HCT116 (cell line): ENCODE data around the gene TAF6. TPM values are rescaled to one million over a fixed set of nuclear protein-coding genes. Genes with fewer than 3 reads are reported as not detected.

Source experiments
- ATAC-seq: fragments of 200-7000 bp; cut with Tn5 transposase; 2 replicates; pipeline ENCODE4 v1.9.1; 2020; ENCODE audit warnings: mild to moderate bottlenecking, moderate library complexity
- BruUV-seq: library from RNA; stranded (reverse); fragments of 400-500 nt; replicated peaks from 2 replicates; lab custom pipeline; 2021; lab: Mats Ljungman, UMichigan
- CTCF ChIA-PET: fragments of 300-600 bp; sonication (Branson Sonifier 250); formaldehyde crosslinking; loops from one replicate; lab custom pipeline; 2021; ENCODE audit warnings: antibody characterized with exemption; lab: Charles Lee
- POLR2A ChIA-PET: fragments of 300-600, 350-600 bp; sonication (Branson Sonifier 250); formaldehyde crosslinking; loops from one replicate; lab custom pipeline; 2021; ENCODE audit warnings: antibody characterized with exemption; lab: Charles Lee
- RAD21 ChIA-PET, 2 experiments: fragments of 300-600 bp; sonication (Branson Sonifier 250); formaldehyde crosslinking; loops; one replicate each; lab custom pipeline; 2023; ENCODE audit warnings: low total read pairs in 2 of 2; ENCODE audit not compliant: uncharacterized antibody in 2 of 2, unreplicated experiment in 2 of 2, low non-redundant PET in 1 of 2; lab: Charles Lee
- DNase-seq: peaks from one replicate; pipeline ENCODE4 v3.0.0-alpha.2; 2010; ENCODE audit warnings: low read depth, low spot score
- H2AFZ ChIP-seq: fragments of 200-600 bp; shearing (Covaris generic), sonication (generic); 2 replicates; pipeline ENCODE4 v1.6.1; 2017; ENCODE audit warnings: low read depth, mixed run types, mixed read lengths, antibody characterized with exemption, low read length; ENCODE audit not compliant: poor library complexity, severe bottlenecking
- H3K27ac ChIP-seq: 2 replicates; pipeline ENCODE4 v1.5.1; 2012; ENCODE audit warnings: low read depth, low read length
- H3K27me3 ChIP-seq: fragments of 200-600 bp; sonication (generic); 2 replicates; pipeline ENCODE4 v1.6.1; 2016; ENCODE audit warnings: mixed run types, low read length, mixed read lengths; ENCODE audit not compliant: insufficient read depth
- H3K36me3 ChIP-seq, 2 experiments: fragments of 200-500 bp in 1 of 2; fragments of 200-600 bp in 1 of 2; sonication (Bioruptor generic) in 1 of 2; sonication (generic) in 1 of 2; 2 replicates each; pipeline versions ENCODE4 v1.5.1 to v1.6.1; 2014 to 2016; ENCODE audit warnings: low read length in 2 of 2, inconsistent platforms in 1 of 2, mixed read lengths in 1 of 2, mixed run types in 1 of 2; ENCODE audit not compliant: insufficient read depth in 2 of 2, control insufficient read depth in 1 of 2
- H3K4me1 ChIP-seq, 2 experiments: fragments of 200-600 bp in 1 of 2; sonication (generic) in 1 of 2; 2 replicates each; pipeline versions ENCODE4 v1.5.1 to v1.6.1; 2012 to 2017; ENCODE audit warnings: low read length in 2 of 2, inconsistent platforms in 1 of 2, mild to moderate bottlenecking in 1 of 2, mixed read lengths in 1 of 2, mixed run types in 1 of 2, moderate library complexity in 1 of 2; ENCODE audit not compliant: insufficient read depth in 2 of 2, control insufficient read depth in 1 of 2
- H3K4me2 ChIP-seq: fragments of 200-600 bp; sonication (generic); 2 replicates; pipeline ENCODE4 v1.6.1; 2017; ENCODE audit warnings: mixed run types, low read length, mixed read lengths
- H3K4me3 ChIP-seq, 2 experiments: fragments of 200-600 bp in 1 of 2; sonication (generic) in 1 of 2; replicated peaks in 1 of 2; 2 replicates each; pipeline ENCODE4 v1.5.1; 2011 to 2016; ENCODE audit warnings: low read length in 2 of 2, control low read depth in 1 of 2, low read depth in 1 of 2, mild to moderate bottlenecking in 1 of 2, mixed read lengths in 1 of 2, mixed run types in 1 of 2
- H3K79me2 ChIP-seq: fragments of 200-600 bp; sonication (generic); 2 replicates; pipeline ENCODE4 v1.6.1; 2017; ENCODE audit warnings: mild to moderate bottlenecking, mixed run types, low read length, moderate library complexity, mixed read lengths; ENCODE audit not compliant: insufficient read depth
- H3K9ac ChIP-seq: fragments of 200-600 bp; sonication (generic); 2 replicates; pipeline ENCODE4 v1.6.1; 2016; ENCODE audit warnings: low read length, mixed read lengths
- H3K9me2 ChIP-seq: fragments of 200-600 bp; sonication (generic), shearing (Covaris generic); 2 replicates; pipeline ENCODE4 v1.6.1; 2017; ENCODE audit warnings: mixed run types, mild to moderate bottlenecking, moderate library complexity; ENCODE audit not compliant: insufficient read depth
- H3K9me3 ChIP-seq, 2 experiments: fragments of 200-500 bp in 1 of 2; fragments of 200-600 bp in 1 of 2; sonication (Bioruptor generic) in 1 of 2; sonication (generic) in 1 of 2; 2 replicates each; pipeline ENCODE4 v1.6.1; 2014 to 2017; ENCODE audit warnings: low read length in 2 of 2, mixed read lengths in 2 of 2, inconsistent platforms in 1 of 2, low read depth in 1 of 2, mild to moderate bottlenecking in 1 of 2, mixed run types in 1 of 2, moderate library complexity in 1 of 2; ENCODE audit not compliant: control insufficient read depth in 1 of 2, insufficient read depth in 1 of 2
- H4K20me1 ChIP-seq: fragments of 200-600 bp; sonication (generic), shearing (Covaris generic); 2 replicates; pipeline ENCODE4 v1.6.1; 2017; ENCODE audit warnings: mixed run types, mild to moderate bottlenecking, moderate library complexity; ENCODE audit not compliant: insufficient read depth
- ATF3 ChIP-seq: IDR thresholded peaks from 2 replicates; pipeline ENCODE4 v1.6.1; 2012
- CBX3 ChIP-seq: IDR thresholded peaks from 2 replicates; pipeline ENCODE4 v1.6.1; 2012; ENCODE audit warnings: low read depth
- CTCF ChIP-seq, 3 experiments: fragments of 200-600 bp in 1 of 3; sonication (generic) in 1 of 3; IDR thresholded peaks in 2 of 3; conservative IDR thresholded peaks in 1 of 3; 2 replicates each; pipeline ENCODE4 v1.5.1; 2012 to 2017; ENCODE audit warnings: low read depth in 2 of 3, low read length in 2 of 3, antibody characterized with exemption in 1 of 3, borderline replicate concordance in 1 of 3, control low read depth in 1 of 3, mild to moderate bottlenecking in 1 of 3, mixed read lengths in 1 of 3, mixed run types in 1 of 3, moderate library complexity in 1 of 3; ENCODE audit not compliant: insufficient read depth in 1 of 3
- EGR1 ChIP-seq: IDR thresholded peaks from 2 replicates; pipeline ENCODE4 v1.6.1; 2012; ENCODE audit warnings: low read depth
- ELF1 ChIP-seq: IDR thresholded peaks from 2 replicates; pipeline ENCODE4 v1.6.1; 2012; ENCODE audit warnings: low read depth, borderline replicate concordance
- REST ChIP-seq: IDR thresholded peaks from 2 replicates; pipeline ENCODE4 v1.6.1; 2012; ENCODE audit warnings: low read depth
- ZBTB33 ChIP-seq: IDR thresholded peaks from 2 replicates; pipeline ENCODE4 v1.6.1; 2011; ENCODE audit warnings: mild to moderate bottlenecking, low read length, moderate library complexity; ENCODE audit not compliant: insufficient replicate concordance; ENCODE audit errors: extremely low read depth
- ZFX ChIP-seq: fragments of 450-650 bp; IDR thresholded peaks from 2 replicates; pipeline ENCODE4 v1.6.1; 2017
- intact Hi-C: fragments of 100-400 bp; cut with micrococcal nuclease; formaldehyde crosslinking; loops from 2 replicates; pipeline ENCODE4 v1.10.0; 2022
- total RNA-seq: library from RNA; stranded (reverse); gene quantifications from one replicate; pipeline ENCODE4 v1.2.1, GENCODE V29; 2021; ENCODE audit not compliant: unreplicated experiment

Gene TAF6
- total RNA-seq, 1 experiment from 2014 or later = 67.4 TPM

GRCh38 chr7:100128637-100128963 lies 9.4 kb upstream of the TAF6 start:
- H4K20me1 ChIP-seq = no peaks in the 10 kb centered on the region
- no peaks in the 10 kb centered on the region for H3K9me2 ChIP-seq
- ChIA-PET RAD21 (no interaction called here), CTCF (no interaction called here), POLR2A (interaction anchor here (0.9 to 1.4 kb wide), 3 partner anchors 20 to 209 kb away, joined by 3 to 4 read pairs (median 3); partner anchors contain the start of genes LAMTOR4 and TRIM4)
- TF ChIP-seq ELF1 (no peak), ZBTB33 (no peak), CBX3 (no peak), ZFX (no peak), CTCF (IDR thresholded peaks at IDR 0.05 in 2 of 3, conservative IDR thresholded peaks at IDR 0.05 in 1 of 3; ENCODE audit: borderline replicate concordance in 1 of 3, insufficient read depth in 1 of 3, low read depth in 2 of 3, low read length in 2 of 3) (no peak), ATF3 (no peak), EGR1 (no peak), REST (no peak)
- intact Hi-C loops = no loop called here
- ATAC-seq = no peak
- no peaks in the 10 kb centered on the region for H3K27me3 ChIP-seq
- no peak overlapping the region for H3K9ac ChIP-seq
- TSS peak; percentile 19 for BruUV-seq
- H3K79me2 ChIP-seq = peaks cover 9% of the 10 kb centered on the region; the same call in 1 of the 2 replicates
- H3K4me2 ChIP-seq = peak overlapping the region; percentile 84
- no peaks in the 10 kb centered on the region for H3K9me3 ChIP-seq
- no peaks in the 10 kb centered on the region for H3K36me3 ChIP-seq
- H3K4me3 ChIP-seq = no peak overlapping the region
- no peak for DNase-seq
- no peak overlapping the region for H3K27ac ChIP-seq
- H3K4me1 ChIP-seq = peaks cover 37 to 54% of the 10 kb centered on the region in 2 experiments
- H2AFZ ChIP-seq = no peak overlapping the region
